Breast epithelium (tissue), 3 donors: ENCODE measurements around the gene ZNF708.
"Not testable (repeated sequence)": the region's sequence is repeated elsewhere in the genome, so short reads cannot be mapped to it uniquely, and the experiment has no call there.

Experiments
- CTCF ChIP-seq, 3 donors: fragments of 450-650 bp; IDR thresholded peaks; one replicate each; pipeline ENCODE4 v1.5.1; 2016 to 2017; ENCODE audit warnings: antibody characterized with exemption in 3 of 3, mild to moderate bottlenecking in 3 of 3, moderate library complexity in 3 of 3
- POLR2A ChIP-seq: fragments of 450-650 bp; IDR thresholded peaks from one replicate; pipeline ENCODE4 v1.6.1; 2016; ENCODE audit warnings: antibody characterized with exemption, mild to moderate bottlenecking, moderate library complexity
- POLR2AphosphoS5 ChIP-seq, 3 donors: sonication (generic); formaldehyde crosslinking; IDR thresholded peaks; one replicate each; pipeline ENCODE4 v1.6.1; 2017; ENCODE audit warnings: antibody characterized with exemption in 3 of 3

DNA sequence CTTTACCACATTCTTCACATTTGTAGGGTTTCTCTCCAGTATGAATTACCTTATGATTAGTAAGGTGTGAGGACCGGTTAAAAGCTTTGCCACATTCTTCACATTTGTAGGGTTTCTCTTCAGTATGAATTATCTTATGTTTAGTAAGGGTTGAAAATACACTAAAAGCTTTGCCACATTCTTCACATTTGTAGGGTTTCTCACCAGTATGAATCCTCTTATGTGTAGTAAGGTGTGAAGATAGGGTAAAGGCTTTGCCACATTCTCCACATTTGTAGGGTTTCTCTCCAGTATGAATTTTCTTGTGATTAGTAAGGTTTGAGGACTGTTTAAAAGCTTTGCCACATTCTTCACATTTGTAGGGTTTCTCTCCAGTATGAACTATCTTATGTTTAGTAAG lies 35.4 kb downstream of the ZNF708 start:
- TF ChIP-seq CTCF (IDR thresholded peaks at IDR 0.05); POLR2A; POLR2AphosphoS5 (IDR thresholded peaks at IDR 0.05): not testable (repeated sequence)
